ENCODE data around the gene DNAJC2.
"Not testable (repeated sequence)": the region's sequence is repeated elsewhere in the genome, so short reads cannot be mapped to it uniquely, and the experiment has no call there.

- not testable (repeated sequence) for TF ChIP-seq CTCF, POLR2AphosphoS5, POLR2A, EP300 (IDR thresholded peaks at IDR 0.05)
Measured at GRCh38 chr7:103279636-103279962, 65.0 kb downstream of the DNAJC2 start.
